HG03575 (cell line): ENCODE results near the gene COMMD6.

Experiments
- ATAC-seq: cut with Tn5 transposase; IDR thresholded peaks from one replicate; pipeline ENCODE4 v1.9.1; 2021; ENCODE audit not compliant: unreplicated experiment, insufficient number of reproducible peaks, low FRiP score; ENCODE audit errors: extremely low read depth

The COMMD6 gene

GRCh38 chr13:75541287-75541686 is 3.6 kb upstream of the COMMD6 start:
- ATAC-seq: no peak

GRCh38 chr13:75533861-75534260 is 3.8 kb downstream of the COMMD6 start:
- ATAC-seq: no peak

- no peak for ATAC-seq
Observed at GRCh38 chr13:75530549-75530961, 7.1 kb downstream of the COMMD6 start.

GRCh38 chr13:75521956-75522355 is 15.7 kb downstream of the COMMD6 start:
- no peak for ATAC-seq

GRCh38 chr13:75518439-75519088 is 19.1 kb downstream of the COMMD6 start:
- no peak for ATAC-seq

- no peak for ATAC-seq
Observed at GRCh38 chr13:75514080-75514995, 23.3 kb downstream of the COMMD6 start.

GRCh38 chr13:75513271-75513670 is 24.4 kb downstream of the COMMD6 start:
- ATAC-seq: no peak

GRCh38 chr13:75512253-75512652 is 25.4 kb downstream of the COMMD6 start:
- peak; percentile 78 for ATAC-seq

GRCh38 chr13:75511051-75511625 is 26.5 kb downstream of the COMMD6 start:
- ATAC-seq: no peak

GRCh38 chr13:75508002-75508548 is 29.6 kb downstream of the COMMD6 start:
- ATAC-seq: no peak

GRCh38 chr13:75507027-75508001 is 30.3 kb downstream of the COMMD6 start:
- ATAC-seq: no peak

GRCh38 chr13:75506018-75506417 is 31.6 kb downstream of the COMMD6 start:
- no peak for ATAC-seq

- ATAC-seq: no peak
Observed at GRCh38 chr13:75505327-75505726, 32.3 kb downstream of the COMMD6 start.

GRCh38 chr13:75495938-75496337 is 41.7 kb downstream of the COMMD6 start:
- ATAC-seq: no peak

- no peak for ATAC-seq
Observed at GRCh38 chr13:75494491-75494890, 43.1 kb downstream of the COMMD6 start.

GRCh38 chr13:75493156-75493555 is 44.5 kb downstream of the COMMD6 start:
- ATAC-seq: no peak

GRCh38 chr13:75492389-75492788 is 45.3 kb downstream of the COMMD6 start:
- no peak for ATAC-seq

- ATAC-seq: no peak
Observed at GRCh38 chr13:75491376-75491775, 46.3 kb downstream of the COMMD6 start.
